ENCODE results near the gene PAX3.

Gene PAX3

GRCh38 chr2:222270396-222270795 is 28.4 kb downstream of the PAX3 start:
- DNase-seq (ENCODE audit: low read depth), result peak; percentile 40

- no peak for DNase-seq (ENCODE audit: low read depth)
Observed at GRCh38 chr2:222269132-222269531, 29.7 kb downstream of the PAX3 start.

GRCh38 chr2:222268311-222268990 is 30.3 kb downstream of the PAX3 start:
- DNase-seq (ENCODE audit: low read depth), result peak; percentile 26

GRCh38 chr2:222264791-222265320 is 33.9 kb downstream of the PAX3 start:
- DNase-seq (ENCODE audit: low read depth), result peak; percentile 80

- no peak for DNase-seq (ENCODE audit: low read depth)
Observed at GRCh38 chr2:222261504-222261903, 37.3 kb downstream of the PAX3 start.

GRCh38 chr2:222257645-222258044 is 41.2 kb downstream of the PAX3 start:
- no peak for DNase-seq (ENCODE audit: low read depth)

GRCh38 chr2:222256250-222256649 is 42.5 kb downstream of the PAX3 start:
- DNase-seq (ENCODE audit: low read depth), result no peak

- peak; percentile 42 for DNase-seq (ENCODE audit: low read depth)
Observed at GRCh38 chr2:222255090-222255489, 43.7 kb downstream of the PAX3 start.

- DNase-seq (ENCODE audit: low read depth), result no peak
Observed at GRCh38 chr2:222250313-222250712, 48.5 kb downstream of the PAX3 start.

- DNase-seq (ENCODE audit: low read depth), result no peak
Observed at GRCh38 chr2:222249444-222249843, 49.4 kb downstream of the PAX3 start.

- no peak for DNase-seq (ENCODE audit: low read depth)
Observed at GRCh38 chr2:222248818-222249217, 50.0 kb downstream of the PAX3 start.

GRCh38 chr2:222248256-222248655 is 50.5 kb downstream of the PAX3 start:
- no peak for DNase-seq (ENCODE audit: low read depth)

- no peak for DNase-seq (ENCODE audit: low read depth)
Observed at GRCh38 chr2:222242532-222242931, 56.3 kb downstream of the PAX3 start.

- no peak for DNase-seq (ENCODE audit: low read depth)
Observed at GRCh38 chr2:222241128-222241870, 57.5 kb downstream of the PAX3 start.

- no peak for DNase-seq (ENCODE audit: low read depth)
Observed at GRCh38 chr2:222240676-222241049, 58.1 kb downstream of the PAX3 start.

GRCh38 chr2:222239945-222240675 is 58.7 kb downstream of the PAX3 start:
- no peak for DNase-seq (ENCODE audit: low read depth)

GRCh38 chr2:222239091-222239490 is 59.7 kb downstream of the PAX3 start:
- no peak for DNase-seq (ENCODE audit: low read depth)

- DNase-seq (ENCODE audit: low read depth), result no peak
Observed at GRCh38 chr2:222238072-222238471, 60.7 kb downstream of the PAX3 start.

- DNase-seq (ENCODE audit: low read depth), result no peak
Observed at GRCh38 chr2:222232839-222233238, 66.0 kb downstream of the PAX3 start.

GRCh38 chr2:222232372-222232771 is 66.4 kb downstream of the PAX3 start:
- no peak for DNase-seq (ENCODE audit: low read depth)

GRCh38 chr2:222228054-222228453 is 70.7 kb downstream of the PAX3 start:
- DNase-seq (ENCODE audit: low read depth), result no peak

GRCh38 chr2:222218786-222219185 is 80.0 kb downstream of the PAX3 start:
- DNase-seq (ENCODE audit: low read depth), result no peak

GRCh38 chr2:222217712-222218111 is 81.1 kb downstream of the PAX3 start:
- no peak for DNase-seq (ENCODE audit: low read depth)

Data from EH (cell line).